ENCODE measurements around the gene RGS9BP. TPM values are rescaled to one million over a fixed set of nuclear protein-coding genes. Genes with fewer than 3 reads are reported as not detected.
A peak's percentile ranks its signal among the peaks of the same experiment; 100 is the strongest.
"Not testable (repeated sequence)": the region's sequence is repeated elsewhere in the genome, so short reads cannot be mapped to it uniquely, and the experiment has no call there.

Gene RGS9BP
- total RNA-seq, 1 donor from 2014 or later, result not detected

DNA sequence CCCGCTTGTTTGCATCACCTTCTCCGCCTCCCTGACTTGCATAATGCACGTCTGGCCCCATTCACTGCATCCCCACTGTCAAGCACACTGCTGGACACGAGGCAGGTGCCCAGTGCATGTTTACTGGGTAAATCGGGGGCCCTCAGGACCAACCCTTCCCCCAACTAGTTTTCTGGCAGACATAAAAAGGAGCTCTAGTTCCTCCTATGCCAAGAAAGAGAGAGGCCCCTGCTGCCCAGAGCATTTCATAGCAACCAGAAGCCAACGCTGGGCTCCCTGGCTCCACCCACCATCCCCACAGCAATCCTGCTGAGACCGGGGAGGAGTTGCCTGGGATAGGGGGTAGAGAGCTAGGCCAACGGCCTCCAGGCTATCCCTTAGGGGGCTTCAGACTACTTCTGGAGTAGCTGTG, 23.9 kb upstream of the RGS9BP start:
- Mint-ChIP-seq H3K27ac (peak overlapping the region; percentile 75), H3K9me3 (no peaks in the 10 kb centered on the region), H3K4me3 (no peak overlapping the region), H3K27me3 (ENCODE audit: insufficient read depth, low read depth) (peaks cover 2% of the 10 kb centered on the region), H3K36me3 (peaks cover 6% of the 10 kb centered on the region), H3K4me1 (peaks cover 16% of the 10 kb centered on the region)
- Histone ChIP-seq H3K9ac (no peak overlapping the region), H3F3A (ENCODE audit: low read depth) (peaks cover 2% of the 10 kb centered on the region), H3K4me2 (peak overlapping the region; percentile 49), H4K20me1 (ENCODE audit: low read depth) (peaks cover 3% of the 10 kb centered on the region), H3K4me3 (no peak overlapping the region), H3K9me3 (ENCODE audit: low read depth) (no peaks in the 10 kb centered on the region), H3K36me3 (no peaks in the 10 kb centered on the region), H2AFZ (replicated peaks) (no peak overlapping the region), H3K79me2 (ENCODE audit: low read depth) (no peaks in the 10 kb centered on the region), H3K27ac (no peak overlapping the region), H3K27me3 (no peaks in the 10 kb centered on the region), H3K4me1 (peaks cover 4% of the 10 kb centered on the region)
- no peak for TF ChIP-seq EZH2phosphoT487 (IDR thresholded peaks at IDR 0.05)
- TF ChIP-seq, protein P1, sequence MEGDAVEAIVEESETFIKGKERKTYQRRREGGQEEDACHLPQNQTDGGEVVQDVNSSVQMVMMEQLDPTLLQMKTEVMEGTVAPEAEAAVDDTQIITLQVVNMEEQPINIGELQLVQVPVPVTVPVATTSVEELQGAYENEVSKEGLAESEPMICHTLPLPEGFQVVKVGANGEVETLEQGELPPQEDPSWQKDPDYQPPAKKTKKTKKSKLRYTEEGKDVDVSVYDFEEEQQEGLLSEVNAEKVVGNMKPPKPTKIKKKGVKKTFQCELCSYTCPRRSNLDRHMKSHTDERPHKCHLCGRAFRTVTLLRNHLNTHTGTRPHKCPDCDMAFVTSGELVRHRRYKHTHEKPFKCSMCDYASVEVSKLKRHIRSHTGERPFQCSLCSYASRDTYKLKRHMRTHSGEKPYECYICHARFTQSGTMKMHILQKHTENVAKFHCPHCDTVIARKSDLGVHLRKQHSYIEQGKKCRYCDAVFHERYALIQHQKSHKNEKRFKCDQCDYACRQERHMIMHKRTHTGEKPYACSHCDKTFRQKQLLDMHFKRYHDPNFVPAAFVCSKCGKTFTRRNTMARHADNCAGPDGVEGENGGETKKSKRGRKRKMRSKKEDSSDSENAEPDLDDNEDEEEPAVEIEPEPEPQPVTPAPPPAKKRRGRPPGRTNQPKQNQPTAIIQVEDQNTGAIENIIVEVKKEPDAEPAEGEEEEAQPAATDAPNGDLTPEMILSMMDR (IDR thresholded peaks at IDR 0.05), result peak; percentile 28
- peak; percentile 81 for DNase-seq (ENCODE audit: low spot score)

DNA sequence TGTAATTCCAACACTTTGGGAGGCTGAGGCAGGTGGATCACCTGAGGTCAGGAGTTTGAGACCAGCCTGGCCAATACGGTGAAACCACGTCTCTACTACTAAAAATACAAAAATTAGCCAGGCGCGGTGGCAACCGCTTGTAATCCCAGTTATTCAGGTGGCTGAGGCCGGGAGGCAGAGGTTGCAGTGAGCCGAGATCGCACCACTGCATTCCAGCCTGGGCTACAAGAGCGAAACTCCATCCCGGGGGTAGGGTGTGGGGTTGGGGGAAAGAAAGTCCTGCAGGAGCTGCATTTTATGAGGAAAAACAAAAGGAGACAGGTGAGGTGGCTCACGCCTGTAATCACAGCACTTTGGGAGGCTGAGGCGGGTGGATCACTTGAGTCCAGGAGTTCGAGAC, 23.3 kb upstream of the RGS9BP start:
- not testable (repeated sequence) for H3K9me3 ChIP-seq (ENCODE audit: low read depth); H4K20me1 ChIP-seq (ENCODE audit: low read depth); H3K9me3 Mint-ChIP-seq; H3K4me1 ChIP-seq; H3K27me3 ChIP-seq; H3K9ac ChIP-seq; H3K27ac Mint-ChIP-seq; H3K4me3 Mint-ChIP-seq; H3K36me3 Mint-ChIP-seq; DNase-seq (ENCODE audit: low spot score); H3K36me3 ChIP-seq; H2AFZ ChIP-seq (replicated peaks); H3K4me3 ChIP-seq; H3K79me2 ChIP-seq (ENCODE audit: low read depth); H3K4me2 ChIP-seq; H3K27ac ChIP-seq; H3K27me3 Mint-ChIP-seq (ENCODE audit: insufficient read depth, low read depth); H3F3A ChIP-seq (ENCODE audit: low read depth)
- peaks cover 16% of the 10 kb centered on the region for H3K4me1 Mint-ChIP-seq

DNA sequence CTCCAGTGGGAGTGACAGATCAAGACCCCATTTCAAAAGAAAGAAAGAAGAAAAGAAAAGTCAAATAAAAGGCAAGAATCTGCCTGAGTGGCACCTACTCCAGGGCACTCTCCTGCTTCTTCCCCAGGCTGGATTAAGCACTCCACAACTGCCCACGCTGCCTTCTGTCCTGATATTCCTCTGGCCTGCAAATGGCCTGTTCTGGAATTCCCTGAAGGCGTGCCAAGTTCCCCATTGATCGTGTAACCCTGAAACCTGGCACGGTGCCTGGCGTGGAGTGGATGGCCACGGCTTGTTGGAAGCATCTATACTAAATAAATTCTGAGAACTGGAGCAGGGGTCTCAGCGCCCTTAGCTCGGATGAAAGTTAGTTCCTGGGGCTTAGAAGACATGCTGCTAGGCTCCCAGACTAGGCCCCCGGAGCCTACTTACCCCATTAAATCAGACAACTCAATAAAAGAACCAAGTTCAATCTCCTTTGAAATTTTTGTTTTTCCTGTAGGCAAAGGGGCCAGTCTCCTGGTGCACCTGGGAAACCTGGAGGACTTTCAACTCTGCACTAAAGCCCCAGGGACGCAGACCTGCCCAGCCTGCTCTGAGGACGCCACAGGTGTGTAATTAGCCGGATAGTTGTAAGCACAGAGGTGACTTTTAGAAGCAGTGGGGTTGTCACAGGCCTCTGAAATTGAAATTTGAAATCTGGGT, 22.6 kb upstream of the RGS9BP start:
- Histone ChIP-seq H3K79me2 (ENCODE audit: low read depth) (no peaks in the 10 kb centered on the region), H3F3A (ENCODE audit: low read depth) (peaks cover 2% of the 10 kb centered on the region), H3K9me3 (ENCODE audit: low read depth) (no peaks in the 10 kb centered on the region), H3K36me3 (no peaks in the 10 kb centered on the region), H3K4me3 (no peak overlapping the region), H3K4me1 (peaks cover 4% of the 10 kb centered on the region), H3K9ac (no peak overlapping the region), H3K27ac (no peak overlapping the region), H4K20me1 (ENCODE audit: low read depth) (peaks cover 3% of the 10 kb centered on the region), H2AFZ (replicated peaks) (no peak overlapping the region), H3K4me2 (no peak overlapping the region), H3K27me3 (no peaks in the 10 kb centered on the region)
- peaks cover 16% of the 10 kb centered on the region for H3K4me1 Mint-ChIP-seq
- peaks cover 2% of the 10 kb centered on the region for H3K36me3 Mint-ChIP-seq
- TF ChIP-seq, protein P1 (IDR thresholded peaks at IDR 0.05), result no peak
- no peak for TF ChIP-seq EZH2 (IDR thresholded peaks at IDR 0.05)
- TF ChIP-seq EZH2phosphoT487 (IDR thresholded peaks at IDR 0.05), result no peak
- no peaks in the 10 kb centered on the region for H3K9me3 Mint-ChIP-seq
- H3K27me3 Mint-ChIP-seq (ENCODE audit: insufficient read depth, low read depth), result peaks cover 2% of the 10 kb centered on the region
- no peak for DNase-seq (ENCODE audit: low spot score)
- H3K4me3 Mint-ChIP-seq, result no peak overlapping the region
- H3K27ac Mint-ChIP-seq, result peak overlapping the region; percentile 53

DNA sequence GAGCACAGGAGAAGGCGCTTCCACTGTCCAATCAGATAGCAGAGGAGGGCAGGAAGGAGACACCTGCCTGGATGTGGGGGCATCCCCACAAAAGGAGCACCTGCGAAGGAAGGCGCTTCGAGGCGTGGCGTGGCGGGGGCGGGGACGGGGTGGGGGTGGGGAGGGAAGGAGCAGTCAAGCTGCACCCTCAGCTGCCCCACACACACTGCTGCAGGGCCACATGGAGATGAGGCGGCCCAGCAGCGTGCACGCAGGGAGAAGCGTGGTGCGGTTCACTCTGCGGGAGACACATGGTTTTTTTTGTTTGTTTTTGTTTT, 22.1 kb upstream of the RGS9BP start:
- H3K4me3 Mint-ChIP-seq, result no peak overlapping the region
- H3K79me2 ChIP-seq (ENCODE audit: low read depth), result no peaks in the 10 kb centered on the region
- H3K4me3 ChIP-seq, result no peak overlapping the region
- peaks cover 3% of the 10 kb centered on the region for H4K20me1 ChIP-seq (ENCODE audit: low read depth)
- peaks cover 2% of the 10 kb centered on the region for H3F3A ChIP-seq (ENCODE audit: low read depth)
- no peaks in the 10 kb centered on the region for H3K9me3 ChIP-seq (ENCODE audit: low read depth)
- H3K4me1 ChIP-seq, result peaks cover 4% of the 10 kb centered on the region
- peaks cover 2% of the 10 kb centered on the region for H3K27me3 Mint-ChIP-seq (ENCODE audit: insufficient read depth, low read depth)
- TF ChIP-seq, protein P1 (IDR thresholded peaks at IDR 0.05), result no peak
- TF ChIP-seq EZH2 (IDR thresholded peaks at IDR 0.05) (no peak), EZH2phosphoT487 (IDR thresholded peaks at IDR 0.05) (no peak)
- no peaks in the 10 kb centered on the region for H3K9me3 Mint-ChIP-seq
- no peak overlapping the region for H3K4me2 ChIP-seq
- no peaks in the 10 kb centered on the region for H3K27me3 ChIP-seq
- H3K27ac ChIP-seq, result no peak overlapping the region
- H3K4me1 Mint-ChIP-seq, result peaks cover 16% of the 10 kb centered on the region
- peaks cover 2% of the 10 kb centered on the region for H3K36me3 Mint-ChIP-seq
- H3K9ac ChIP-seq, result no peak overlapping the region
- no peaks in the 10 kb centered on the region for H3K36me3 ChIP-seq
- no peak overlapping the region for H3K27ac Mint-ChIP-seq
- no peak for DNase-seq (ENCODE audit: low spot score)
- H2AFZ ChIP-seq (replicated peaks), result no peak overlapping the region

DNA sequence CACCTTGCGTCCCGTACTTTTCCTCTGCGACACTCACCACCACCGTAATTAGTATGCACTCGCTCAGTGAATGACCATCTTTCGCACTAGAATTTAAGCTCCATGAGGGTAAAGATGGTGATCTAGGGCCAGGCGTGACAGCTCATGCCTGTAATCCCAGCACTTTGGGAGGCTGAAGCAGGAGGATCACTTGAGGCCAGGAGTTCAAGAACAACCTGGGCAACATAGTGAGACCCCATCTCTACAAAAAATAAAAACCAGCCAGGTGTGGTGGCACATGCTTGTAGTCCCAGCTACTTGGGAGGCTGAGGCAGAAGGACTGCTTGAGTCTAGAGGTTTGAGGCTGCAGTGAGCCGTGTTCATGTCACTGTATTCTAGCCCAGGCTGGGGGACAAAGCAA, 19.3 kb upstream of the RGS9BP start:
- H3F3A ChIP-seq (ENCODE audit: low read depth); DNase-seq (ENCODE audit: low spot score): not testable (repeated sequence)

More for the DNA sequence above, 19.3 kb upstream of the RGS9BP start:
- H3K79me2 ChIP-seq (ENCODE audit: low read depth), result peaks cover 10% of the 10 kb centered on the region
- not testable (repeated sequence) for H3K27ac ChIP-seq; H2AFZ ChIP-seq (replicated peaks); H3K36me3 ChIP-seq; H3K9me3 ChIP-seq (ENCODE audit: low read depth); H3K9ac ChIP-seq; H3K27ac Mint-ChIP-seq; H3K9me3 Mint-ChIP-seq; H3K4me3 ChIP-seq; H3K4me2 ChIP-seq; H3K36me3 Mint-ChIP-seq; H3K27me3 Mint-ChIP-seq (ENCODE audit: insufficient read depth, low read depth); H3K4me3 Mint-ChIP-seq; H3K27me3 ChIP-seq; H3K4me1 ChIP-seq
- peaks cover 16% of the 10 kb centered on the region for H3K4me1 Mint-ChIP-seq
- H4K20me1 ChIP-seq (ENCODE audit: low read depth), result peaks cover 15% of the 10 kb centered on the region

Data from neural progenitor cell (in vitro differentiated cells).